ENCODE measurements around the gene MBP.

GRCh38 chr18:76972846-76973519 lies 159.6 kb downstream of the MBP start:
- TF ChIP-seq CTCF (conservative IDR thresholded peaks at IDR 0.05; ENCODE audit: low read depth, low read length) (no peak), EZH2 (IDR thresholded peaks at IDR 0.05; ENCODE audit: borderline replicate concordance, low read depth, low read length, poor library complexity, severe bottlenecking) (no peak)
